Measurements from ENCODE around the gene PINLYP. TPM values are rescaled to one million over a fixed set of nuclear protein-coding genes. Genes with fewer than 3 reads are reported as not detected.

The PINLYP gene
- total and polyA plus RNA-seq, 9 of the 15 experiments (the other 6 are each of a cell fraction or from before 2014, with no cell fraction given), result 1.00 to 6.7 (median 2.2) TPM

GRCh38 chr19:43594710-43595604, 19.4 kb downstream of the PINLYP start (continued):
- TF ChIP-seq MAX (CRISPR knock-in tag; IDR thresholded peaks at IDR 0.05), result no peak
- TF ChIP-seq POLR2A (conservative IDR thresholded peaks at IDR 0.05), result peak; percentile 41; the same call in 1 of the 2 replicates
- TF ChIP-seq CBX3 (IDR thresholded peaks at IDR 0.05; ENCODE audit: borderline replicate concordance in 1 of 2, low read length in 2 of 2), result no peak
- TF ChIP-seq PTRF (tag; IDR thresholded peaks at IDR 0.05), result no peak
- peak; percentile 76 for TF ChIP-seq RBFOX2 (IDR thresholded peaks at IDR 0.05; ENCODE audit: low read depth, low read length)
- no peak for TF ChIP-seq THAP7 (CRISPR knock-in tag; IDR thresholded peaks at IDR 0.05)
- TF ChIP-seq ZBTB17 (CRISPR knock-in tag; IDR thresholded peaks at IDR 0.05), result no peak
- TF ChIP-seq FOXP4 (CRISPR knock-in tag; IDR thresholded peaks at IDR 0.05; ENCODE audit: borderline replicate concordance), result no peak
- no peak for TF ChIP-seq ATF1 (CRISPR knock-in tag; IDR thresholded peaks at IDR 0.05)
- no peak for TF ChIP-seq ATF1 (tag; IDR thresholded peaks at IDR 0.05)
- no peak for TF ChIP-seq HCFC1 (IDR thresholded peaks at IDR 0.05; ENCODE audit: low read depth, low read length)
- TF ChIP-seq ZNF384 (IDR thresholded peaks at IDR 0.05; ENCODE audit: low read depth, low read length), result no peak
- no peak for TF ChIP-seq HLTF (IDR thresholded peaks at IDR 0.05)
- TF ChIP-seq ETV6 (IDR thresholded peaks at IDR 0.05; ENCODE audit: borderline replicate concordance in 1 of 2, low read depth in 2 of 2, low read length in 1 of 2), result no peak
- no peak for TF ChIP-seq ETV6 (CRISPR knock-in tag; IDR thresholded peaks at IDR 0.05; ENCODE audit: borderline replicate concordance)
- TF ChIP-seq RBBP5 (IDR thresholded peaks at IDR 0.05; ENCODE audit: borderline replicate concordance, insufficient read depth, low read length, poor library complexity, severe bottlenecking), result no peak
- no peak for TF ChIP-seq PML (IDR thresholded peaks at IDR 0.05; ENCODE audit: low read length)
- no peak for TF ChIP-seq ZNF696 (CRISPR knock-in tag; conservative IDR thresholded peaks at IDR 0.05)
- no peak for TF ChIP-seq ILF3 (IDR thresholded peaks at IDR 0.05; ENCODE audit: borderline replicate concordance)
- TF ChIP-seq ZZZ3 (IDR thresholded peaks at IDR 0.05), result no peak
- no peak for TF ChIP-seq E2F4 (CRISPR knock-in tag; IDR thresholded peaks at IDR 0.05; ENCODE audit: low read depth)
- TF ChIP-seq ZNF280B (CRISPR knock-in tag; IDR thresholded peaks at IDR 0.05), result no peak

Measured in K562 (cell line).